GM19467 (cell line): ENCODE measurements around the gene ESYT2.
"Not testable (repeated sequence)": the region's sequence is repeated elsewhere in the genome, so short reads cannot be mapped to it uniquely, and the experiment has no call there.

Source experiments
- ATAC-seq: cut with Tn5 transposase; IDR thresholded peaks from one replicate; pipeline ENCODE4 v1.9.1; 2021; ENCODE audit warnings: mild to moderate bottlenecking, moderate library complexity; ENCODE audit not compliant: unreplicated experiment

Gene ESYT2

DNA sequence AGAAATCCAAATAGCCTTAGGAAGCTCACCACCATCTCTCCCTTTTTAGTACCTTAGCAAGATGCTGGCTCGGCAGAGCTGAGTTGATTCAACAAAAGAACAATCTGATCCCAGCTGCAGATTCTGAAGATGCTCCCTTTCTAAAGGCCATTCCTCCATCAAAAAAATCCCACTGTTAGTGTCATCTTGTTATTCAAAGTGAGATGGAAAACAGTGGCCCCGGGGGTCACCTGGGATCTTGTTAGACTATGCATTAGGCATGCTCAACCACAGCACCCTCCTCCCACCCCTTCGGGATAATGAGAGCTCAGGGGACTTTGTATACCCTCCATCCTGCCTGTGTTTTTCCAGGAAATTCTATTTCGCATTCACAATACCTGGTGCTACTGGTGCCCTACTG, 127.1 kb downstream of the ESYT2 start:
- ATAC-seq: no peak

DNA sequence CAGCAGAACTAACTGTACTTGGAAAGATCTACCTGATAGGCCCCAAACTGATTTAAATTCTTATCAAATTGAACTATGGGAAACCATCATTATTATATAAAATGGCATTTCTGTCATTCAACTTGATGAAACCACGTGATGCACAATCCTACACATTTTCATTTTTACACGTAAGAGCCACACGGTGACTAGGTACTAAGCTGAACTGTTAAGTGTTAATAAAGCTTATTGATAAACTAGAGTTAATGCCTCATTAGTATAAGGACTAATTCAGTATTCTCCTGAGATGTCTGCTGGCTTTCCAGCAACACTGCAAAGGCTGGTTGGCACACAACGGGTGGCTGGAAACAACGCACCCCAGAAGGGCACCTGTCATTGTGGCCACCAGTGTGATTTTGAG, 129.3 kb downstream of the ESYT2 start:
- ATAC-seq: no peak

DNA sequence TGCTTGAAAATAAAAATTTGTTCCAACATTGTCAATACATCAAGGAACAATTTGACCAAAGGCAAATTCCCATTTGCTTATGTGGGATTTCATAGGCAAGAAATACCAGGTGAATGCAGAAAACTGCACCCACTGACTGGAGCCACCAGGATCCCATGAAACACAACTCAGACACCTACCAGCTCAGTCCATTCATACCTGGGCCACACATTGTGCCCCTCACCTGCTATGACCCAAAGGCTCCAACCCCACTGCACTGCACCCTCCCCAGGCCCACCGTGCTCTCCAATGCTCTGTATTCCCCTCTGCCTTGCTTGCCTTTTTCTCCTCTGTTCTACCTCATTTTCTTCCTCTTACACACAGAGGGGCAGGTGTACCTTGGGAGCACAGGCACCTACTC, 130.0 kb downstream of the ESYT2 start:
- no peak for ATAC-seq

DNA sequence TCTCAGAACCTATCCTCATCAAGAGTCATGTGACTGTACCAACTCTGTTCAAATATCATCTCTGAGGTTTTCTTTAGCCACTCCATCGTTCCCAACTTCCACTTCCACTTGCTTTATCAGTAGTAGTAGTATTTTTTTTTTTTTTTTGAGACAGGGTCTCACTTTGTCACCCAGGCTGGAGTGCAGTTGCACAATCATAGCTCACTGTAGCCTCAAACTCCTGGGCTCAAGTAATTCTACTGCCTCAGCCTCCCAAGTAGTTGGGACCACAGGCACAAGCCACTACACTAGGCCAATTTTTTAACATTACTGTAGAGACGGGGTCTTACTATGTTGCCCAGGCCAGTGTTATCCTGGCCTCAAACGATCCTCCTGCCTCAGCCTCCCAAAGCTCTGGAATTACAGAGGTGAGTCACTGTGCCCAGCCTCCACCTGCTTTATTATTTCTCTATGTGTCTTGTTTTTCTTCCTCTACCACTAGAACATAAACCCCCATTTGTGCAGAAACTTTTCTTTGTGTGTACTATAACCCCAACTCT, 130.6 kb downstream of the ESYT2 start:
- no peak for ATAC-seq

DNA sequence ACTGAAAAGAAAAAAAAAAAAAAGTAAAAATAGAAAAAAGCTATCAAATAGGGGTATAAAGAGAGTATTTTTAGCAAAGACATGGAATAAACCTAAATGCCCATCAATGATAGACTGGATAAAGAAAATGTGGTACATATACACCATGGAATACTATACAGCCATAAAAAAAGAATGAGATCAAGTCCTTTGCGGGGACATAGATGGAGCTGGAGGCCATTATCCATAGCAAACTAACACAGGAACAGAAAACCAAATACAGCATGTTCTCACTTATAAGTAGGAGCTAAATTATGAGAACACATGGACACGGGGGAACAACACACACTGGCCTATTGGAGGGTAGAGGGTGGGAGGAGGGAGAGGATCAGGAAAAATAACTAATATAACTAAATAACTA, 131.7 kb downstream of the ESYT2 start:
- ATAC-seq: not testable (repeated sequence)

DNA sequence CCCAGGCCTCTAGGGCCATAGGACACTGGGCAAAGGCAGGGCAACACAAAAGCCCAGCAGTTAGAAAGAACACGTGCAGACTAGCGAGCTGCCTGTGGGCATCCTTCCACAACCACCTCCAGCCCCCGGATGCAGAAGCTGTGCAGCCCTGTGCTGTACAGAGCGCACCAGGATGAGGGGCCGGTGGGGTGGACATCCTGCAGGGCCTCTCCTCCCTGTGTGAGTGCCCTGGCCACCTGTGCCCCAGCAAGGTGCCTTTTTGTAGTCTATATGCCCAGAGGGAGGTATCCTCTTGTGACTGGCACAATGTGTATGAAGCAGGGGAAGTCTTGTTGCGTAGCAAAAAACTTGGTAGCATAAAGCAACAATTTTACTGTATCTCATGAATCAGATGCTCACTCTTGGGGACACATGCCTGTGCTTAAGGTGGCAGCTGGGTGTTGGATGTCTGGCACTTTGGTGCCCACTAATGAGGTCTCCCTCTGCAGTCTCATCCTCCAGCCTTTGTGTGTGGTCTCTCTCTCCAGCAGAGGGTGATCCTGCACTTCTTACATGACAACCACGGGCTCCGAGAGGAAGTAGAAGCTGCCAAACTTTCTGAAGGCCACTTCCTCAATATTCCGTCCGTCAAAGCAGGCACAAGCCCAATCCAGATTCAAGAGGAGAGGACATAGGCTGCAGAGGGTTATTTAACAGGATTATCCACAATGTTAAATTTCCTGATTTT, 133.4 kb downstream of the ESYT2 start:
- peak; percentile 56 for ATAC-seq

DNA sequence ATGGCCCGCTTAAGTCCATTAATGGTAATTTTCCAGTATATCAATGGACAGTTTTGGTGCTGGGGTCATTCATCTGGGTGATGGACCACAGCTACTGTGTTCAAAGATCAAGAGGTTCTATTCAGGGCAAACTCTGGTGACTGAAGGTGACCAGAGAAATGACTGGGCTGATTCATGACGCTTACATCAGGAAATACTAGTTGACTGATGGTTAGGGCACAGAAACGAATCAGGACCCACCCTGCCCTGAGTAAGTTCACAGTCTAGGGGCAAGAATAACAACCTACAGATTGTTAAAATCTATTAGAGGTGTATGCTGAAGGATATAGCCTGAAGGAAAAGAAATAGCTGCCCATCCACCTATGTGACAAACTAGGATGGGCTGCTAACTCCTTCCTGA, 134.3 kb downstream of the ESYT2 start:
- ATAC-seq: no peak

DNA sequence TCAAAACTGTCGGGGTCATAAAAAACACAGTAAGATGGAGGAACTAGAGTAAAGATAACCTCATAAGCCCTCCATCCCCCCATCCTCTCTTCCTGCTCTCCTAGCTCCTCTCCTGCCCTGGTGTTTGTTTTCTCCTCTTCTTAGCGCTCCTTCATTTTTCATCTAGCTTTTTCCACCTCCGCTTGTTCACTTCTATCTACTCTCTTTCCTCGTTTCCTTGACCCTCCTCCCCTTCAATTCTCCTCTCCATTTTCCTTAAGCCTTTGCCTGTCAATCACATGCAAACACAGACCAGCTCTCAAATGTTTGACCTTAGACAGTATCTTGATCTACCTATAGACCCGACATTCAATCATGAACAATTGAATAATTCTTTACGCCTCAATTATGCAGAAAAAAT, 134.7 kb downstream of the ESYT2 start:
- no peak for ATAC-seq

DNA sequence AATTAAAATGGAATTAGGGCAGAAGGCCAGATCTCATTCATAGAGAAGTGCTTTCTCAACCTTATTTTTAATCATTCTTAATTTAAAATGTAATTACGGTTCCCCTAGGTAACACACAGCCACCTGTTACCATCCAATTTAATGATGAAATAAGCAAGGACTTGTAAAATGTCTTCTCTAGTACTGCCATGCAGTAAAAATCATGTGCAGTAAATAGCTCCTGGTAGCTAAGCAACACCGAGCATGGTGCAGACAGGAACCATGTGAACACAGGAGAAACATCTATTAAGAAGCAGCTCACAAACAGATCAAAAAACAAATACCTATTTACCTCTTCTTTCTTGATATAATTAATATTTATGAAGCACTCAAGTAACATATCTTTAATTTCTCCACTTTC, 139.8 kb downstream of the ESYT2 start:
- no peak for ATAC-seq

DNA sequence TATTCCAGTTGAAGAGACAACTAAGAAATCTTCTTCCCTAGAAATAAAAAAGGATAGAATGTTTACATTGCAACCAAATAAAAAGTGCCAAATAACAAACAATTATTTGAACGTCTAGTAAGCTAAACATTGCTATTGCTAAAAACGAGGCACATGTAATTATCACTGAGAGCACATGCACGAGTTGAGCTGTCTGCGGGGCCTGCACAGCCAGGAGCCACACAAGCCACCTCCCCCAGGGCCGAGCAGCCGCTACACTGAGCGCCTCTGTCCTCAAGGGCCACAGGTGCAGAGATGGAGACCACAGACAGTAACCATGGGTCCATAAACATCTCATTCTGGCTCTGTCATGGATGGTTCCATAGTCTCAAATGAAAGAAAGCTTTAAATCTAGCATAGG, 141.9 kb downstream of the ESYT2 start:
- no peak for ATAC-seq

DNA sequence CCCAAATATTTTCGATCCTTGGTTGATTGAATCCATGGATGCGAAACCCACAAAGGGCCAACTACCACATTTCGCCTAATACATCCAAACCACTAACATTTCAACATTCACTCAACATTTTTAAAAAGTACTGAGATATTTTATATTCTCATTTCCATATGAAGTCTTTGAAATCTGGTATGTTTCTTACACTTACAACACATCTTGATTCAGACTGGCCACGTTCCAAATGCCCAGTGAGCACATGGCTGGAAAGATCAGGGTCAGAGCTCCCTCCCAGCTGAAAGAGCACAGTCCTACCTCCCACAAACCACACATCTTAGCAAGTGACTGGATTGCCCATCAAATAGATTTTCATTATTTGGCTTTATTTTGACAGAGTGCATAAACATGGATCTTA, 143.6 kb downstream of the ESYT2 start:
- no peak for ATAC-seq

DNA sequence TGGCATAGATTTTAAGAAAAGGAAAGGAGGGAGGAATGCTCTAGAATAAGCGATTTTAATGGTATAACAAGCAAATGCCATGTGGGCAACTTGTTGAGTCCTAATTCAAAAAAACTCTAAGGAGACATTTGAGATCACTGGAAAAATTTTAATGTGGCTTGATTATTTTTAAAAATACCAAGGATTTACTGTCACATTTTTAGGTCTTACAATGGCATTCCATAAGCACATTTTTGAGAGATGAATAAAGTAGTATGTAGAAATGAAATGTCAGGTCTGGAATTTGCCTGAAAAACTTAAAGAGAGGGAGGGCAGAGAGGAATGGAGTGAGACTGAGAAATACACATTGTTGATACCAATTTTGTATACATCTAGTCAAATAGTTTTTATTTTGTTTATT, 145.0 kb downstream of the ESYT2 start:
- ATAC-seq: no peak

DNA sequence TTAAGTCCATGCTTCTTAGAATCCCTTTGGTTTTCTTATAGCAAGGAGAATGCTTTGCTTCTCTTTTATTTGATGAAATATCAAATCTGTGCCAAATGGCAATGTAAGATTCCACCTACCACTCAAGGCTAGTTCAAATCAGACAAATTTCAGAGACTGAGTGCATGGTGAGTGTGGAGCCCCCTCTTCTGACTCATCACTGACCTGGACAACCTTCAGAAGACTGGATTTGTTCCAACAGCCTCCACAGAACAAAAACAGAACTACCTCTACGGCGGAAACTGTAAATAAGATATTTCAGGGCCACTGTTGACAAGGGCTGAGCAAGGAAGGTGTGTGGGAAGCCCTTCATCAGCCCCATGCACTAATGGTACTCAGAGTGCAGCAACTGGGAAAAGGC, 145.8 kb downstream of the ESYT2 start:
- no peak for ATAC-seq

DNA sequence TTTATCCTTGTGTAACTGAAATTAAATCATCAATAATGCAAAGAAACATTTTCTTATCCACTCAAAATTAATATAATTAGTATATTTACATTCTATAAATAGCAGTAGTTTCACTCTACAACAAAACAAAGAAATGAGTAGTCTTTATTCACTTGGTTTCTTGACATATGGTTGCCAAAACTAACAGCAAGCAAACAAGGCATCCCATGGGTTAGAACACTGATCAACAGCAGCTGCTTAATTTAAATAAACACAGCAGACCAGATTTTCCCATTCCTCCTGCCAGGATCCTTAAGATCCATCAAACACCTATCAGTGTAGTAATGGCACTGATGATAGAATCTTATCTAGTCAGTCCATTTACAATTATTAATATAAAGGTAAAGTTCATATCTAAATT, 146.9 kb downstream of the ESYT2 start:
- ATAC-seq: no peak
